CD4-positive, alpha-beta T cell (primary cell): ENCODE results near the gene C1orf146. TPM values are rescaled to one million over a fixed set of nuclear protein-coding genes. Genes with fewer than 3 reads are reported as not detected.
"Not testable (repeated sequence)": the region's sequence is repeated elsewhere in the genome, so short reads cannot be mapped to it uniquely, and the experiment has no call there.

Source experiments
- ATAC-seq: fragments of 200-7000 bp; cut with Tn5 transposase; one replicate; pipeline ENCODE4 v1.10.0; 2022; ENCODE audit warnings: mild to moderate bottlenecking; ENCODE audit not compliant: poor library complexity
- CTCF ChIA-PET: fragments of 350-600 bp; sonication (Branson Sonifier 250); formaldehyde crosslinking; loops from one replicate; lab custom pipeline; 2021; ENCODE audit warnings: antibody characterized with exemption, inconsistent platforms; lab: Charles Lee
- POLR2A ChIA-PET: fragments of 350-600 bp; sonication (Branson Sonifier 250); formaldehyde crosslinking; loops from one replicate; lab custom pipeline; 2021; ENCODE audit warnings: antibody characterized with exemption, inconsistent platforms; lab: Charles Lee
- DNase-seq, 14 experiments: peaks; one replicate each; pipeline ENCODE4 v3.0.0-alpha.2; 2013 to 2020; ENCODE audit warnings: mixed read lengths in 2 of 14
- H3K27ac ChIP-seq, 2 donors: one replicate each; pipeline versions ENCODE4 v1.5.1 to v1.7.0; 2013; ENCODE audit warnings: low read length in 2 of 2, low read depth in 1 of 2, mild to moderate bottlenecking in 1 of 2
- H3K27me3 ChIP-seq, 2 experiments: 1 replicate in 1 of 2; 2 replicates in 1 of 2; pipeline versions ENCODE4 v1.6.1 to v1.7.0; 2013; ENCODE audit warnings: low read length in 2 of 2, control low read depth in 1 of 2, mild to moderate bottlenecking in 1 of 2, moderate library complexity in 1 of 2; ENCODE audit not compliant: insufficient read depth in 2 of 2, control insufficient read depth in 1 of 2
- H3K36me3 ChIP-seq: one replicate; pipeline ENCODE4 v1.6.1; 2013; ENCODE audit warnings: low read length, control low read depth; ENCODE audit not compliant: insufficient read depth
- H3K4me1 ChIP-seq: one replicate; pipeline ENCODE4 v1.6.1; 2013; ENCODE audit warnings: low read length, control low read depth; ENCODE audit not compliant: insufficient read depth
- H3K4me3 ChIP-seq: one replicate; pipeline ENCODE4 v1.5.1; 2013; ENCODE audit warnings: mild to moderate bottlenecking, low read length, moderate library complexity
- H3K9me3 ChIP-seq, 2 experiments: 1 replicate in 1 of 2; 2 replicates in 1 of 2; pipeline versions ENCODE4 v1.6.1 to v1.7.0; 2013; ENCODE audit warnings: low read length in 2 of 2, mild to moderate bottlenecking in 2 of 2, control low read depth in 1 of 2, moderate library complexity in 1 of 2; ENCODE audit not compliant: control insufficient read depth in 1 of 2, insufficient read depth in 1 of 2
- H3K27ac Mint-ChIP-seq: one replicate; pipeline ENCODE4 v1.8.0; 2020; ENCODE audit warnings: mixed read lengths
- H3K27me3 Mint-ChIP-seq: one replicate; pipeline ENCODE4 v1.8.0; 2021; ENCODE audit warnings: mixed read lengths
- H3K36me3 Mint-ChIP-seq: one replicate; pipeline ENCODE4 v1.8.0; 2021; ENCODE audit warnings: low read depth, mixed read lengths
- H3K4me1 Mint-ChIP-seq: one replicate; pipeline ENCODE4 v1.8.0; 2021; ENCODE audit warnings: low read depth, mixed read lengths
- H3K4me3 Mint-ChIP-seq: one replicate; pipeline ENCODE4 v1.8.0; 2020; ENCODE audit warnings: mild to moderate bottlenecking, mixed read lengths
- H3K9me3 Mint-ChIP-seq: one replicate; pipeline ENCODE4 v1.8.0; 2020; ENCODE audit warnings: mixed read lengths
- CTCF ChIP-seq: fragments of 200-600 bp; IDR thresholded peaks from one replicate; pipeline ENCODE4 v1.8.0; 2022; ENCODE audit warnings: antibody characterized with exemption, mild to moderate bottlenecking
- intact Hi-C, 2 experiments: fragments of 100-400 bp; cut with DNase I in 1 of 2; cut with micrococcal nuclease in 1 of 2; formaldehyde crosslinking; loops; one replicate each; pipeline versions ENCODE4 v1.15.1 to v1.9.0; 2023 to 2025; cut with DNase I, micrococcal nuclease
- total RNA-seq, 174 experiments: library from RNA in 2 of 174; stranded (reverse) in 2 of 174; gene quantifications; one replicate each; pipeline ENCODE4 v1.2.3 and lab custom pipeline; 2021 to 2026

Gene C1orf146
- total RNA-seq, 2 experiments from 2014 or later = not detected

- DNase-seq = no peak
- ATAC-seq = no peak
- Histone ChIP-seq H3K36me3 (peaks cover 42% of the 10 kb centered on the region), H3K27ac (no peak overlapping the region), H3K27me3 (no peaks in the 10 kb centered on the region), H3K9me3 (no peaks in the 10 kb centered on the region), H3K4me1 (no peaks in the 10 kb centered on the region), H3K4me3 (no peak overlapping the region)
- Mint-ChIP-seq H3K9me3 (no peaks in the 10 kb centered on the region), H3K4me1 (peaks cover 14% of the 10 kb centered on the region), H3K36me3 (peaks cover 81% of the 10 kb centered on the region), H3K27ac (no peak overlapping the region), H3K27me3 (no peaks in the 10 kb centered on the region), H3K4me3 (no peak overlapping the region)
- ChIA-PET POLR2A (no interaction called here), CTCF (no interaction called here)
- intact Hi-C loops = no loop called here
- no peak for TF ChIP-seq CTCF
Measured at GRCh38 chr1:92277105-92277723, 59.5 kb downstream of the C1orf146 start.

- H3K4me1 ChIP-seq, intact Hi-C loops, H3K4me3 ChIP-seq, ATAC-seq, H3K9me3 Mint-ChIP-seq, H3K27me3 ChIP-seq, H3K27ac ChIP-seq, H3K4me3 Mint-ChIP-seq, DNase-seq, POLR2A ChIA-PET, H3K27me3 Mint-ChIP-seq, H3K9me3 ChIP-seq, H3K27ac Mint-ChIP-seq, CTCF ChIA-PET: not testable (repeated sequence)
- H3K4me1 Mint-ChIP-seq = peaks cover 36% of the 10 kb centered on the region
- H3K36me3 Mint-ChIP-seq = peaks cover 84% of the 10 kb centered on the region
- H3K36me3 ChIP-seq = peaks cover 31% of the 10 kb centered on the region
Measured at GRCh38 chr1:92279781-92280180, 62.1 kb downstream of the C1orf146 start.

- H3K4me3 Mint-ChIP-seq, H3K27me3 Mint-ChIP-seq, H3K9me3 ChIP-seq, H3K4me3 ChIP-seq, intact Hi-C loops, DNase-seq, H3K9me3 Mint-ChIP-seq, H3K27me3 ChIP-seq, H3K27ac Mint-ChIP-seq, CTCF ChIA-PET, H3K4me1 ChIP-seq, POLR2A ChIA-PET, H3K27ac ChIP-seq, ATAC-seq: not testable (repeated sequence)
- peaks cover 36% of the 10 kb centered on the region for H3K4me1 Mint-ChIP-seq
- peaks cover 90% of the 10 kb centered on the region for H3K36me3 Mint-ChIP-seq
- H3K36me3 ChIP-seq = peaks cover 36% of the 10 kb centered on the region
Measured at GRCh38 chr1:92281411-92281810, 63.7 kb downstream of the C1orf146 start.

- CTCF ChIA-PET = interaction anchor here (0.8 to 1.2 kb wide), 3 partner anchors 124 to 777 kb away, joined by 3 read pairs; no protein-coding TSS in a partner anchor
- Histone ChIP-seq H3K4me1 (no peaks in the 10 kb centered on the region), H3K27ac (no peak overlapping the region), H3K27me3 (no peaks in the 10 kb centered on the region), H3K9me3 (no peaks in the 10 kb centered on the region), H3K4me3 (no peak overlapping the region), H3K36me3 (peaks cover 58% of the 10 kb centered on the region)
- peaks cover 12% of the 10 kb centered on the region for H3K4me1 Mint-ChIP-seq
- ATAC-seq (no peak), DNase-seq (peak in 4 of 14 experiments; percentile 17 to 51 (median 46))
- POLR2A ChIA-PET = no interaction called here
- H3K9me3 Mint-ChIP-seq = no peaks in the 10 kb centered on the region
- no peak overlapping the region for H3K27ac Mint-ChIP-seq
- no peaks in the 10 kb centered on the region for H3K27me3 Mint-ChIP-seq
- H3K36me3 Mint-ChIP-seq = peaks cover 81% of the 10 kb centered on the region
- TF ChIP-seq CTCF = peak; percentile 71
- H3K4me3 Mint-ChIP-seq = no peak overlapping the region
- intact Hi-C loops = loop anchor here (1.0 to 10.0 kb wide), 4 partner anchors 294 to 777 kb away; partner anchors contain the start of gene RPL5 (in 1 of the 2)
Measured at GRCh38 chr1:92291372-92291999, 73.8 kb downstream of the C1orf146 start.

Other genes starting within 250 kb of the C1orf146 start
- not detected for gene EPHX4, start 187.9 kb upstream of the C1orf146 start, total RNA-seq
- gene SETSIP, start 142.5 kb upstream of the C1orf146 start, total RNA-seq = not detected
- gene BTBD8, start 137.6 kb upstream of the C1orf146 start, total RNA-seq = 1 to 10 TPM; 1.8 to 2.8 TPM
- gene GLMN, start 81.1 kb downstream of the C1orf146 start, total RNA-seq = 10 to 100 TPM in 1 of 2 experiments, 1 to 10 TPM in 1; 7.7 to 11.7 TPM
- 10 to 100 TPM; 23.4 to 26.5 TPM for gene RPAP2, start 81.1 kb downstream of the C1orf146 start, total RNA-seq